ENCODE results near the gene LPP.

Gene LPP

DNA sequence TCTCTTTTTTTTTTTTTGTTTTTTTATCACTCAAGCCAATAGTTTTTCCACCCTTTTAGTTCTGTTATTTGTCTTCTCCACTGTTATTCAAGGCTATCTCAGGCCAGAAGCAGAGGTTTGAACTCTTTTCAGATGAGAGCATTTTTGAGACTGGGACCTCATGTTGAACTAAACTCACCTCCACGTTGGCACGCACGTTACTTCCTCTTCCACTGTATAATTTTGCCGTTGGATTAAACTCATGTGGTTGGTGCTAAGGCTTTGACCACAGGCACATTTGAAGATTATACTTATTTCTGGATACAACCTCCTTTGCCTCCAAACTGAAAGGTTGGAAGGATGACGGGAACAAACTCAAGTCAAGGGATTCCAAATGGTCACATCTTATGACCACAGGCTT is 516.5 kb downstream of the LPP start:
- peak; percentile 49 to 76 for DNase-seq (ENCODE audit: low read depth in 1 of 2, low spot score in 1 of 2)
- peak overlapping the region; percentile 66 for H3K27ac ChIP-seq (replicated peaks)
- TF ChIP-seq, protein P1, sequence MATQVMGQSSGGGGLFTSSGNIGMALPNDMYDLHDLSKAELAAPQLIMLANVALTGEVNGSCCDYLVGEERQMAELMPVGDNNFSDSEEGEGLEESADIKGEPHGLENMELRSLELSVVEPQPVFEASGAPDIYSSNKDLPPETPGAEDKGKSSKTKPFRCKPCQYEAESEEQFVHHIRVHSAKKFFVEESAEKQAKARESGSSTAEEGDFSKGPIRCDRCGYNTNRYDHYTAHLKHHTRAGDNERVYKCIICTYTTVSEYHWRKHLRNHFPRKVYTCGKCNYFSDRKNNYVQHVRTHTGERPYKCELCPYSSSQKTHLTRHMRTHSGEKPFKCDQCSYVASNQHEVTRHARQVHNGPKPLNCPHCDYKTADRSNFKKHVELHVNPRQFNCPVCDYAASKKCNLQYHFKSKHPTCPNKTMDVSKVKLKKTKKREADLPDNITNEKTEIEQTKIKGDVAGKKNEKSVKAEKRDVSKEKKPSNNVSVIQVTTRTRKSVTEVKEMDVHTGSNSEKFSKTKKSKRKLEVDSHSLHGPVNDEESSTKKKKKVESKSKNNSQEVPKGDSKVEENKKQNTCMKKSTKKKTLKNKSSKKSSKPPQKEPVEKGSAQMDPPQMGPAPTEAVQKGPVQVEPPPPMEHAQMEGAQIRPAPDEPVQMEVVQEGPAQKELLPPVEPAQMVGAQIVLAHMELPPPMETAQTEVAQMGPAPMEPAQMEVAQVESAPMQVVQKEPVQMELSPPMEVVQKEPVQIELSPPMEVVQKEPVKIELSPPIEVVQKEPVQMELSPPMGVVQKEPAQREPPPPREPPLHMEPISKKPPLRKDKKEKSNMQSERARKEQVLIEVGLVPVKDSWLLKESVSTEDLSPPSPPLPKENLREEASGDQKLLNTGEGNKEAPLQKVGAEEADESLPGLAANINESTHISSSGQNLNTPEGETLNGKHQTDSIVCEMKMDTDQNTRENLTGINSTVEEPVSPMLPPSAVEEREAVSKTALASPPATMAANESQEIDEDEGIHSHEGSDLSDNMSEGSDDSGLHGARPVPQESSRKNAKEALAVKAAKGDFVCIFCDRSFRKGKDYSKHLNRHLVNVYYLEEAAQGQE (IDR thresholded peaks at IDR 0.05; ENCODE audit: insufficient replicate concordance, low read depth): no peak
- no peak for TF ChIP-seq POLR2AphosphoS5 (IDR thresholded peaks at IDR 0.05; ENCODE audit: low read depth)
- no peak for TF ChIP-seq GABPA (IDR thresholded peaks at IDR 0.05; ENCODE audit: low read depth)
- TF ChIP-seq CTCF (IDR thresholded peaks at IDR 0.05; ENCODE audit: insufficient read depth, low read length): no peak
- no peak for TF ChIP-seq SPI1 (IDR thresholded peaks at IDR 0.05; ENCODE audit: borderline replicate concordance, low read depth)
- H3K4me3 ChIP-seq (replicated peaks; ENCODE audit: insufficient read depth, low read length): no peak overlapping the region
- no peaks in the 10 kb centered on the region for H3K27me3 ChIP-seq (ENCODE audit: insufficient read depth, poor library complexity, severe bottlenecking)

- no peak for TF ChIP-seq CTCF (IDR thresholded peaks at IDR 0.05; ENCODE audit: insufficient read depth, low read length)
- TF ChIP-seq POLR2AphosphoS5 (IDR thresholded peaks at IDR 0.05; ENCODE audit: low read depth): no peak
- no peak for TF ChIP-seq SPI1 (IDR thresholded peaks at IDR 0.05; ENCODE audit: borderline replicate concordance, low read depth)
- no peak for TF ChIP-seq GABPA (IDR thresholded peaks at IDR 0.05; ENCODE audit: low read depth)
- TF ChIP-seq, protein P1 (IDR thresholded peaks at IDR 0.05; ENCODE audit: insufficient replicate concordance, low read depth): no peak
- Histone ChIP-seq H3K27ac (replicated peaks) (peak overlapping the region; percentile 66), H3K27me3 (ENCODE audit: insufficient read depth, poor library complexity, severe bottlenecking) (no peaks in the 10 kb centered on the region), H3K4me3 (replicated peaks; ENCODE audit: insufficient read depth, low read length) (no peak overlapping the region)
- peak in 1 of 2 experiments; percentile 38 for DNase-seq (ENCODE audit: low read depth in 1 of 2, low spot score in 1 of 2)
Observed at GRCh38 chr3:188671971-188672370, 518.0 kb downstream of the LPP start.

DNA sequence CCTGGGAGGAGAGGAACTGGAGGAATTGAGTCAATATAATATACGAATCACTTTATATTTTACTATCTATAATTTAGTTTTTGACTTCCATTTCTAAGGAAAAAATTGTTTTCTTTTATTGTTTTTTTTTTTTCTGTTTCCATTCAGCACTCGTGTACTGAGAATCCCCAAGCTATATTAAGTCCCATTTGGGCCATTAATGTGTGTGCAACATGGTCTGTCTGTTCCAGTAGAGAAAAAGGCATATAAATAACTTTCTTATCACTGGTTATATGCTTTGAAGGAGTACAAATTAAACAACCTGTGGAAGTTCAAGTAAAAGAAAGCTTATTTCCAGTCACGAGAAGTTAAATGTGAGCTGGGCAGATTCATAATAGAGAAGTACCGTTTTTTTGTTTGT is 518.9 kb downstream of the LPP start:
- DNase-seq (ENCODE audit: low read depth in 1 of 2, low spot score in 1 of 2): no peak
- H3K4me3 ChIP-seq (replicated peaks; ENCODE audit: insufficient read depth, low read length): no peak overlapping the region
- no peaks in the 10 kb centered on the region for H3K27me3 ChIP-seq (ENCODE audit: insufficient read depth, poor library complexity, severe bottlenecking)
- TF ChIP-seq SPI1 (IDR thresholded peaks at IDR 0.05; ENCODE audit: borderline replicate concordance, low read depth) (no peak), POLR2AphosphoS5 (IDR thresholded peaks at IDR 0.05; ENCODE audit: low read depth) (no peak)
- peak overlapping the region; percentile 66 for H3K27ac ChIP-seq (replicated peaks)

- H3K4me3 ChIP-seq (replicated peaks; ENCODE audit: insufficient read depth, low read length): no peak overlapping the region
- DNase-seq (ENCODE audit: low read depth in 1 of 2, low spot score in 1 of 2): peak; percentile 13 to 36
- H3K27ac ChIP-seq (replicated peaks): peak overlapping the region; percentile 20; the same call in 1 of the 2 replicates
- H3K27me3 ChIP-seq (ENCODE audit: insufficient read depth, poor library complexity, severe bottlenecking): no peaks in the 10 kb centered on the region
- TF ChIP-seq SPI1 (IDR thresholded peaks at IDR 0.05; ENCODE audit: borderline replicate concordance, low read depth) (no peak), POLR2AphosphoS5 (IDR thresholded peaks at IDR 0.05; ENCODE audit: low read depth) (no peak), GABPA (IDR thresholded peaks at IDR 0.05; ENCODE audit: low read depth) (no peak), CTCF (IDR thresholded peaks at IDR 0.05; ENCODE audit: insufficient read depth, low read length) (no peak)
- TF ChIP-seq, protein P1 (IDR thresholded peaks at IDR 0.05; ENCODE audit: insufficient replicate concordance, low read depth): no peak
Observed at GRCh38 chr3:188673646-188674186, 519.8 kb downstream of the LPP start.
